Osteoblast (primary cell): ENCODE measurements around the gene ASB9. TPM values are rescaled to one million over a fixed set of nuclear protein-coding genes. Genes with fewer than 3 reads are reported as not detected.

Experiments
- DNase-seq: peaks from one replicate; pipeline ENCODE4 v3.0.0; 2011; ENCODE audit warnings: low spot score, mixed read lengths; ENCODE audit not compliant: insufficient read length; ENCODE audit errors: missing footprints
- H2AFZ ChIP-seq: 2 replicates; pipeline ENCODE4 v1.6.0; 2011; ENCODE audit warnings: mild to moderate bottlenecking, low read length
- H3K27ac ChIP-seq: 2 replicates; pipeline ENCODE4 v1.5.1; 2011; ENCODE audit warnings: mild to moderate bottlenecking, low read depth, low read length, moderate library complexity
- H3K27me3 ChIP-seq: 2 replicates; pipeline ENCODE4 v1.6.0; 2012; ENCODE audit warnings: mild to moderate bottlenecking, control low read depth, inconsistent platforms, low read length, moderate library complexity; ENCODE audit not compliant: insufficient read depth
- H3K36me3 ChIP-seq: 2 replicates; pipeline ENCODE4 v1.5.1; 2011; ENCODE audit warnings: mild to moderate bottlenecking, low read length, control low read depth, moderate library complexity; ENCODE audit not compliant: insufficient read depth
- H3K4me1 ChIP-seq: 2 replicates; pipeline ENCODE4 v1.5.1; 2011; ENCODE audit warnings: mild to moderate bottlenecking, low read length, control low read depth, moderate library complexity; ENCODE audit not compliant: insufficient read depth
- H3K4me2 ChIP-seq: 2 replicates; pipeline ENCODE4 v1.6.0; 2011; ENCODE audit warnings: mild to moderate bottlenecking, low read length; ENCODE audit not compliant: insufficient read depth
- H3K4me3 ChIP-seq: fragments of 200-600 bp; sonication (generic); 3 replicates; pipeline ENCODE4 v1.5.1; 2012; ENCODE audit warnings: mild to moderate bottlenecking, low read length, inconsistent platforms; ENCODE audit not compliant: insufficient read depth
- H3K79me2 ChIP-seq: 2 replicates; pipeline ENCODE4 v1.6.0; 2012; ENCODE audit warnings: mild to moderate bottlenecking, low read length, control low read depth, inconsistent platforms; ENCODE audit not compliant: insufficient read depth
- H3K9me3 ChIP-seq: 2 replicates; pipeline ENCODE4 v1.5.1; 2011; ENCODE audit warnings: low read depth, low read length, control low read depth
- H4K20me1 ChIP-seq: 2 replicates; pipeline ENCODE4 v1.6.0; 2012; ENCODE audit warnings: mild to moderate bottlenecking, low read length, control low read depth; ENCODE audit not compliant: insufficient read depth
- CTCF ChIP-seq: IDR thresholded peaks from 2 replicates; pipeline ENCODE4 v1.5.1; 2011; ENCODE audit warnings: mild to moderate bottlenecking, low read depth, low read length, moderate library complexity; ENCODE audit errors: extremely low read depth
- total RNA-seq: library from RNA; depleted of rRNA; stranded (reverse); fragments of >200 nt; gene quantifications from 2 replicates; pipeline ENCODE4 v1.2.3, GENCODE V29; 2012

ASB9 gene
- total RNA-seq, 1 donor: not detected

- Histone ChIP-seq H3K36me3 (no peaks in the 10 kb centered on the region), H3K4me1 (no peaks in the 10 kb centered on the region), H3K4me2 (no peak overlapping the region), H3K4me3 (no peak overlapping the region), H3K9me3 (no peaks in the 10 kb centered on the region), H4K20me1 (no peaks in the 10 kb centered on the region), H3K27me3 (no peaks in the 10 kb centered on the region), H3K79me2 (no peaks in the 10 kb centered on the region), H3K27ac (no peak overlapping the region), H2AFZ (no peak overlapping the region)
- no peak for TF ChIP-seq CTCF
- DNase-seq: no peak
Observed at GRCh38 chrX:15271757-15272156, 1.9 kb upstream of the ASB9 start.

- H3K36me3 ChIP-seq: no peaks in the 10 kb centered on the region
- no peak overlapping the region for H3K4me2 ChIP-seq
- TF ChIP-seq CTCF: no peak
Observed at GRCh38 chrX:15269120-15269519, 763 bp downstream of the ASB9 start.

GRCh38 chrX:15254852-15255251, 15.0 kb downstream of the ASB9 start:
- no peak for TF ChIP-seq CTCF
- Histone ChIP-seq H3K4me3 (no peak overlapping the region), H3K4me1 (no peaks in the 10 kb centered on the region), H3K27ac (no peak overlapping the region), H3K36me3 (no peaks in the 10 kb centered on the region), H2AFZ (no peak overlapping the region), H3K4me2 (no peak overlapping the region), H3K9me3 (no peaks in the 10 kb centered on the region), H3K79me2 (no peaks in the 10 kb centered on the region), H3K27me3 (no peaks in the 10 kb centered on the region), H4K20me1 (no peaks in the 10 kb centered on the region)
- no peak for DNase-seq

More at GRCh38 chrX:15269120-15269519, 763 bp downstream of the ASB9 start:
- Histone ChIP-seq H3K27me3 (no peaks in the 10 kb centered on the region), H3K4me3 (no peak overlapping the region), H3K79me2 (no peaks in the 10 kb centered on the region), H2AFZ (no peak overlapping the region), H4K20me1 (no peaks in the 10 kb centered on the region), H3K4me1 (no peaks in the 10 kb centered on the region), H3K9me3 (no peaks in the 10 kb centered on the region), H3K27ac (no peak overlapping the region)
- no peak for DNase-seq

GRCh38 chrX:15245896-15246295, 24.0 kb downstream of the ASB9 start:
- H4K20me1 ChIP-seq: no peaks in the 10 kb centered on the region
- DNase-seq: no peak
- H3K4me2 ChIP-seq: no peak overlapping the region
- no peak overlapping the region for H2AFZ ChIP-seq
- no peaks in the 10 kb centered on the region for H3K4me1 ChIP-seq
- no peaks in the 10 kb centered on the region for H3K27me3 ChIP-seq
- no peak overlapping the region for H3K27ac ChIP-seq
- no peaks in the 10 kb centered on the region for H3K36me3 ChIP-seq
- no peak overlapping the region for H3K4me3 ChIP-seq
- TF ChIP-seq CTCF: no peak
- H3K9me3 ChIP-seq: no peaks in the 10 kb centered on the region
- no peaks in the 10 kb centered on the region for H3K79me2 ChIP-seq
